ENCODE data around the gene PRR5L.

GRCh38 chr11:36352922-36353321 lies 56.8 kb downstream of the PRR5L start:
- TF ChIP-seq CTCF (IDR thresholded peaks at IDR 0.05) (no peak), POLR2A (IDR thresholded peaks at IDR 0.05) (no peak)

All from thyroid gland (tissue), 4 donors.